Neural progenitor cell (in vitro differentiated cells): ENCODE results near the gene PLA2G4F.

Experiments used
- EZH2phosphoT487 ChIP-seq: fragments of 200-600 bp; sonication (generic); IDR thresholded peaks from 2 replicates; pipeline ENCODE4 v1.6.1; 2017; ENCODE audit warnings: antibody characterized with exemption
- TF ChIP-seq, protein P1 (sequence below): fragments of 200-600 bp; sonication (generic); IDR thresholded peaks from 2 replicates; pipeline ENCODE4 v1.5.1; 2017; ENCODE audit warnings: antibody characterized with exemption, mild to moderate bottlenecking

DNA sequence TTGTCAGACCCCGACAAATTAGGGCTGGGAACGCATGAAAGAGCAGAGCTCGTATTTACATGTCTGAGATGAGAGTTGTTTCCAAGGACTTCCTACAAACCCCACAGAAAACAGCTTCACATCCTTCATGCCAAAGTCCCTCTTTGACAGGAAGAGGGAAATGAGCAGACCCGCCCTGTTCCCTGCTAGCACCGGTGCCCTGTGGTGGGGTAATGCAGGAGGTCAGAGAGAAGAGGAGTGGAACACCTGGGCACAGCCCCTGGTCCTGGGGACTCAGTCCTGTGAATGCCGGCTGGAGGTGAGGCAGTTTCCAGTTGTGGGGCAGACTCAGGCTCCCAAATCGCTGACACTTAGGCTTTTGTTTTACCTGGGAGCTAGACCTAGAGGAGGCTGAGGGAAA lies 66.1 kb downstream of the PLA2G4F start:
- TF ChIP-seq, protein P1, sequence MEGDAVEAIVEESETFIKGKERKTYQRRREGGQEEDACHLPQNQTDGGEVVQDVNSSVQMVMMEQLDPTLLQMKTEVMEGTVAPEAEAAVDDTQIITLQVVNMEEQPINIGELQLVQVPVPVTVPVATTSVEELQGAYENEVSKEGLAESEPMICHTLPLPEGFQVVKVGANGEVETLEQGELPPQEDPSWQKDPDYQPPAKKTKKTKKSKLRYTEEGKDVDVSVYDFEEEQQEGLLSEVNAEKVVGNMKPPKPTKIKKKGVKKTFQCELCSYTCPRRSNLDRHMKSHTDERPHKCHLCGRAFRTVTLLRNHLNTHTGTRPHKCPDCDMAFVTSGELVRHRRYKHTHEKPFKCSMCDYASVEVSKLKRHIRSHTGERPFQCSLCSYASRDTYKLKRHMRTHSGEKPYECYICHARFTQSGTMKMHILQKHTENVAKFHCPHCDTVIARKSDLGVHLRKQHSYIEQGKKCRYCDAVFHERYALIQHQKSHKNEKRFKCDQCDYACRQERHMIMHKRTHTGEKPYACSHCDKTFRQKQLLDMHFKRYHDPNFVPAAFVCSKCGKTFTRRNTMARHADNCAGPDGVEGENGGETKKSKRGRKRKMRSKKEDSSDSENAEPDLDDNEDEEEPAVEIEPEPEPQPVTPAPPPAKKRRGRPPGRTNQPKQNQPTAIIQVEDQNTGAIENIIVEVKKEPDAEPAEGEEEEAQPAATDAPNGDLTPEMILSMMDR: no peak
- no peak for TF ChIP-seq EZH2phosphoT487
